Endothelial cell of umbilical vein (primary cell): Measurements from ENCODE around the gene MOB3C. TPM values are rescaled to one million over a fixed set of nuclear protein-coding genes. Genes with fewer than 3 reads are reported as not detected.

ENCODE experiments used
- BruUV-seq: library from RNA; stranded (reverse); fragments of 400-500 nt; replicated peaks from 2 replicates; lab custom pipeline; 2021; lab: Mats Ljungman, UMichigan
- CTCF ChIA-PET: fragments of 300-600, 350-600 bp; sonication (Branson Sonifier 250); formaldehyde crosslinking; loops from one replicate; lab custom pipeline; 2021; ENCODE audit warnings: antibody characterized with exemption, inconsistent platforms; lab: Charles Lee
- POLR2A ChIA-PET: fragments of 300-600, 350-600 bp; sonication (Branson Sonifier 250); formaldehyde crosslinking; loops from one replicate; lab custom pipeline; 2021; ENCODE audit warnings: antibody characterized with exemption, inconsistent platforms; lab: Charles Lee
- DNase-seq: peaks from one replicate; pipeline ENCODE4 v3.0.0-alpha.2; 2011; ENCODE audit warnings: low read depth, low spot score
- FAIRE-seq: peaks from 2 replicates; lab custom pipeline; 2011; peaks lifted over from hg19 to GRCh38; lab: Jason Lieb, UNC
- H2AFZ ChIP-seq: 2 replicates; pipeline ENCODE4 v1.6.0; 2012; ENCODE audit warnings: low read depth, low read length, control low read depth, inconsistent platforms
- H3K27ac ChIP-seq: 2 replicates; pipeline ENCODE4 v1.5.1; 2011; ENCODE audit warnings: low read depth, mild to moderate bottlenecking, control low read depth, low read length, moderate library complexity; ENCODE audit not compliant: insufficient read depth
- H3K27me3 ChIP-seq, 2 experiments: 2 replicates each; pipeline versions ENCODE4 v1.6.0 to v1.6.1; 2011; ENCODE audit warnings: low read length in 2 of 2, mixed read lengths in 1 of 2; ENCODE audit not compliant: control insufficient read depth in 2 of 2, insufficient read depth in 2 of 2
- H3K36me3 ChIP-seq, 2 experiments: 2 replicates in 1 of 2; 3 replicates in 1 of 2; pipeline ENCODE4 v1.5.1; 2011; ENCODE audit warnings: low read length in 2 of 2, mild to moderate bottlenecking in 1 of 2, moderate library complexity in 1 of 2; ENCODE audit not compliant: control insufficient read depth in 2 of 2, insufficient read depth in 2 of 2; ENCODE audit errors: extremely low read depth in 1 of 2
- H3K4me1 ChIP-seq: 3 replicates; pipeline ENCODE4 v1.5.1; 2011; ENCODE audit warnings: mild to moderate bottlenecking, low read length; ENCODE audit not compliant: control insufficient read depth, insufficient read depth; ENCODE audit errors: extremely low read depth
- H3K4me2 ChIP-seq: 2 replicates; pipeline ENCODE4 v1.6.1; 2011; ENCODE audit warnings: low read length, control low read depth, mixed read lengths; ENCODE audit not compliant: insufficient read depth
- H3K4me3 ChIP-seq, 3 experiments: fragments of 200-600 bp in 1 of 3; sonication (generic), shearing (Covaris generic) in 1 of 3; replicated peaks in 1 of 3; 2 replicates each; pipeline ENCODE4 v1.5.1; 2011 to 2016; ENCODE audit warnings: control low read depth in 3 of 3, low read length in 3 of 3, mild to moderate bottlenecking in 2 of 3, inconsistent platforms in 1 of 3, low read depth in 1 of 3, moderate library complexity in 1 of 3; ENCODE audit not compliant: insufficient read depth in 1 of 3
- H3K79me2 ChIP-seq: 2 replicates; pipeline ENCODE4 v1.6.0; 2012; ENCODE audit warnings: low read length, inconsistent platforms; ENCODE audit not compliant: control insufficient read depth, insufficient read depth
- H3K9ac ChIP-seq: replicated peaks from 2 replicates; pipeline ENCODE3; 2011; ENCODE audit warnings: low read length, control low read depth; ENCODE audit not compliant: insufficient read depth; ENCODE audit errors: extremely low read depth
- H3K9me1 ChIP-seq: replicated peaks from 3 replicates; pipeline ENCODE4 v1.6.0; 2011; ENCODE audit warnings: mild to moderate bottlenecking, low read length; ENCODE audit not compliant: control insufficient read depth, insufficient read depth; ENCODE audit errors: extremely low read depth
- H3K9me3 ChIP-seq: replicated peaks from 2 replicates; pipeline ENCODE4 v1.5.1; 2012; ENCODE audit warnings: low read length, inconsistent platforms; ENCODE audit not compliant: control insufficient read depth, insufficient read depth
- H4K20me1 ChIP-seq: replicated peaks from 2 replicates; pipeline ENCODE3; 2011; ENCODE audit warnings: mild to moderate bottlenecking, low read length; ENCODE audit not compliant: control insufficient read depth, insufficient read depth; ENCODE audit errors: extremely low read depth
- CTCF ChIP-seq, 2 donors: IDR thresholded peaks; 1 replicate in 1 of 2; 2 replicates in 1 of 2; pipeline ENCODE4 v1.5.1; 2011; ENCODE audit warnings: low read length in 2 of 2, mild to moderate bottlenecking in 2 of 2, moderate library complexity in 2 of 2, control low read depth in 1 of 2, inconsistent platforms in 1 of 2, low read depth in 1 of 2; ENCODE audit not compliant: insufficient read depth in 1 of 2; ENCODE audit errors: extremely low read depth in 1 of 2
- EZH2 ChIP-seq: IDR thresholded peaks from 2 replicates; pipeline ENCODE4 v1.6.1; 2012; ENCODE audit warnings: borderline replicate concordance, low read depth, mild to moderate bottlenecking, moderate library complexity, low read length, inconsistent platforms; ENCODE audit not compliant: severe bottlenecking
- FOS ChIP-seq: IDR thresholded peaks from 2 replicates; pipeline ENCODE4 v1.6.1; 2011; ENCODE audit warnings: mild to moderate bottlenecking, low read length, moderate library complexity, borderline replicate concordance; ENCODE audit not compliant: insufficient read depth
- GATA2 ChIP-seq: IDR thresholded peaks from 2 replicates; pipeline ENCODE4 v1.7.0; 2011; ENCODE audit warnings: low read depth, mild to moderate bottlenecking, moderate library complexity, mixed read lengths, low read length; ENCODE audit not compliant: insufficient read length, insufficient read depth
- JUN ChIP-seq: IDR thresholded peaks from 2 replicates; pipeline ENCODE4 v1.6.1; 2011; ENCODE audit warnings: borderline replicate concordance, low read depth; ENCODE audit not compliant: insufficient read length, insufficient read depth
- MAX ChIP-seq: IDR thresholded peaks from 2 replicates; pipeline ENCODE4 v1.6.1; 2011; ENCODE audit not compliant: insufficient read depth, insufficient read length
- MYC ChIP-seq: IDR thresholded peaks from one replicate; pipeline ENCODE4 v1.6.1; 2011; ENCODE audit warnings: mild to moderate bottlenecking, low read depth, low read length
- POLR2A ChIP-seq: IDR thresholded peaks from 2 replicates; pipeline ENCODE4 v1.6.1; 2012; ENCODE audit warnings: low read depth, mild to moderate bottlenecking, control low read depth, low read length
- POLR2AphosphoS5 ChIP-seq: IDR thresholded peaks from 2 replicates; pipeline ENCODE4 v1.6.1; 2012; ENCODE audit warnings: low read depth, mild to moderate bottlenecking, control low read depth, low read length, moderate library complexity; ENCODE audit not compliant: insufficient read depth
- dilution Hi-C: fragments of 300-500 bp; cut with MboI; formaldehyde crosslinking; loops from one replicate; pipeline ENCODE4 v1.15.0; 2019; ENCODE audit warnings: low sequenced_read_pairs; ENCODE audit not compliant: extremely low pct_ligation_motif_present
- intact Hi-C: fragments of 100-400 bp; cut with micrococcal nuclease; formaldehyde crosslinking; loops from one replicate; pipeline ENCODE4 v1.10.0; 2022
- polyA plus RNA-seq, 4 experiments: library from polyadenylated mRNA; depleted of rRNA in 3 of 4; stranded (reverse) in 3 of 4; unstranded in 1 of 4; fragments of >200 nt; gene quantifications; 2 replicates each; pipeline versions ENCODE4 v1.2.1 to v1.2.3, GENCODE V29; 2011 to 2012; ENCODE audit warnings: missing spikeins in 1 of 4
- total RNA-seq: library from RNA; stranded (reverse); gene quantifications from 2 replicates; pipeline ENCODE4 v1.2.3, GENCODE V29; 2021

The MOB3C gene
- total and polyA plus RNA-seq, 2 donors (not counting 3 experiments of a cell fraction or from before 2014, with no cell fraction given) = 6.1 to 8.4 TPM

GRCh38 chr1:46618754-46619415 lies 2.3 kb upstream of the MOB3C start:
- ChIA-PET CTCF (interaction anchor here (3.1 kb wide), 1 partner anchor 15 kb away, joined by 13 read pairs; the partner anchor contains the start of gene MKNK1), POLR2A (no interaction called here)
- FAIRE-seq = no peak

GRCh38 chr1:46617833-46618232 lies 1.2 kb upstream of the MOB3C start:
- Histone ChIP-seq H4K20me1 (no peaks in the 10 kb centered on the region), H2AFZ (no peak overlapping the region), H3K9me1 (no peaks in the 10 kb centered on the region), H3K4me3 (no peak overlapping the region), H3K36me3 (no peaks in the 10 kb centered on the region), H3K27ac (no peak overlapping the region), H3K9me3 (no peaks in the 10 kb centered on the region), H3K4me1 (peaks cover 11% of the 10 kb centered on the region), H3K79me2 (no peaks in the 10 kb centered on the region), H3K27me3 (no peaks in the 10 kb centered on the region), H3K9ac (no peak overlapping the region), H3K4me2 (no peak overlapping the region)
- FAIRE-seq (no peak), DNase-seq (no peak)
- BruUV-seq = no TSS peak
- dilution Hi-C loops = no loop called here
- TF ChIP-seq POLR2A (no peak), EZH2 (no peak), POLR2AphosphoS5 (no peak), MAX (no peak), MYC (no peak), FOS (no peak), JUN (no peak), CTCF (IDR thresholded peaks at IDR 0.05; ENCODE audit: extremely low read depth in 1 of 2, insufficient read depth in 1 of 2, low read depth in 1 of 2, low read length in 2 of 2) (no peak), GATA2 (no peak)
- ChIA-PET POLR2A (no interaction called here), CTCF (interaction anchor here (2.0 to 3.1 kb wide), 2 partner anchors 14 to 107 kb away, joined by 13 to 21 read pairs; partner anchors contain the start of gene MKNK1)
- intact Hi-C loops = loop anchor here (2.0 kb wide), 1 partner anchor 51 kb away; the partner anchor contains the start of gene ATPAF1

More at GRCh38 chr1:46618754-46619415, 2.3 kb upstream of the MOB3C start:
- Histone ChIP-seq H3K4me3 (no peak overlapping the region), H3K27me3 (no peaks in the 10 kb centered on the region), H3K9ac (no peak overlapping the region), H4K20me1 (no peaks in the 10 kb centered on the region), H3K79me2 (no peaks in the 10 kb centered on the region), H3K27ac (no peak overlapping the region), H2AFZ (no peak overlapping the region), H3K9me1 (no peaks in the 10 kb centered on the region), H3K4me2 (no peak overlapping the region), H3K4me1 (peaks cover 11% of the 10 kb centered on the region), H3K36me3 (no peaks in the 10 kb centered on the region), H3K9me3 (no peaks in the 10 kb centered on the region)
- TF ChIP-seq FOS (no peak), EZH2 (no peak), MAX (no peak)
- intact Hi-C loops (no loop called here), dilution Hi-C loops (no loop called here)
- no peak for DNase-seq
- no TSS peak for BruUV-seq
